Esophagus muscularis mucosa (tissue), 4 donors: ENCODE data around the gene ACAA1.

ENCODE experiments used
- EP300 ChIP-seq: sonication (generic); formaldehyde crosslinking; IDR thresholded peaks from one replicate; pipeline ENCODE4 v1.6.1; 2017; ENCODE audit warnings: antibody characterized with exemption
- POLR2A ChIP-seq: fragments of 450-650 bp; IDR thresholded peaks from one replicate; pipeline ENCODE4 v1.6.1; 2017; ENCODE audit warnings: antibody characterized with exemption, moderate library complexity, mild to moderate bottlenecking, low read depth
- POLR2AphosphoS5 ChIP-seq, 2 donors: sonication (generic); formaldehyde crosslinking; IDR thresholded peaks; one replicate each; pipeline ENCODE4 v1.6.1; 2017; ENCODE audit warnings: antibody characterized with exemption in 2 of 2
- TF ChIP-seq, protein P1 (sequence below), 3 experiments: fragments of 200-600 bp in 2 of 3; fragments of 450-650 bp in 1 of 3; sonication (generic) in 2 of 3; IDR thresholded peaks; one replicate each; pipeline ENCODE4 v1.5.1; 2017 to 2019; ENCODE audit warnings: antibody characterized with exemption in 3 of 3, mild to moderate bottlenecking in 2 of 3, moderate library complexity in 1 of 3

DNA sequence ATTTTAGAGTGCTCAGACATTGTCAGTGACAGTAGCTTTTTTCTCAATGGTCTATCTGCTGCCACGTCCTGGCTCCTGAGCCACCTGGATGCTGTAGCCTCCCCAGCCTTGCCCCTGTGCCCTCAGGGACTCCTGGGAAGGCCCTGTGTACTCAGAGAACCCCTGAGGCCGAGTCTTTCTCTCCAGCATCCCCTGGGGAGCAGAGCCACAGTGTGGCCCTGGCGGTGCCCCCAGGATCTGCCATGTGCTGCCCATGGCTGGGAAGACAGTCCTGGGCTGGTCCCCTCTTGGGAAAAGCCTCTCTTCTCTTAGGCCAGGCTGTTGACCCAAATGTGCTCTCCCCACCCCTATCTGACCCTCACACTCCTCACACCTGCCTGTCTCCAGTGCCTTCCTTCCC, 6.6 kb upstream of the ACAA1 start:
- TF ChIP-seq, protein P1, sequence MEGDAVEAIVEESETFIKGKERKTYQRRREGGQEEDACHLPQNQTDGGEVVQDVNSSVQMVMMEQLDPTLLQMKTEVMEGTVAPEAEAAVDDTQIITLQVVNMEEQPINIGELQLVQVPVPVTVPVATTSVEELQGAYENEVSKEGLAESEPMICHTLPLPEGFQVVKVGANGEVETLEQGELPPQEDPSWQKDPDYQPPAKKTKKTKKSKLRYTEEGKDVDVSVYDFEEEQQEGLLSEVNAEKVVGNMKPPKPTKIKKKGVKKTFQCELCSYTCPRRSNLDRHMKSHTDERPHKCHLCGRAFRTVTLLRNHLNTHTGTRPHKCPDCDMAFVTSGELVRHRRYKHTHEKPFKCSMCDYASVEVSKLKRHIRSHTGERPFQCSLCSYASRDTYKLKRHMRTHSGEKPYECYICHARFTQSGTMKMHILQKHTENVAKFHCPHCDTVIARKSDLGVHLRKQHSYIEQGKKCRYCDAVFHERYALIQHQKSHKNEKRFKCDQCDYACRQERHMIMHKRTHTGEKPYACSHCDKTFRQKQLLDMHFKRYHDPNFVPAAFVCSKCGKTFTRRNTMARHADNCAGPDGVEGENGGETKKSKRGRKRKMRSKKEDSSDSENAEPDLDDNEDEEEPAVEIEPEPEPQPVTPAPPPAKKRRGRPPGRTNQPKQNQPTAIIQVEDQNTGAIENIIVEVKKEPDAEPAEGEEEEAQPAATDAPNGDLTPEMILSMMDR (IDR thresholded peaks at IDR 0.05) = no peak
- TF ChIP-seq POLR2A (no peak), EP300 (no peak), POLR2AphosphoS5 (IDR thresholded peaks at IDR 0.05) (no peak)
